DMS 273 (cell line): ENCODE data around the gene FGF2.
A peak's percentile ranks its signal among the peaks of the same experiment; 100 is the strongest.
"Not testable (repeated sequence)": the region's sequence is repeated elsewhere in the genome, so short reads cannot be mapped to it uniquely, and the experiment has no call there.

Source experiments
- DNase-seq: peaks from one replicate; lab custom pipeline; 2025; ENCODE audit not compliant: unreplicated experiment; lab: John Stamatoyannopoulos, UW

The FGF2 gene

GRCh38 chr4:122845066-122845465, 18.4 kb downstream of the FGF2 start:
- DNase-seq, result no peak

- no peak for DNase-seq
Measured at GRCh38 chr4:122845760-122846159, 19.1 kb downstream of the FGF2 start.

GRCh38 chr4:122847931-122848330, 21.3 kb downstream of the FGF2 start:
- DNase-seq, result no peak

- not testable (repeated sequence) for DNase-seq
Measured at GRCh38 chr4:122849789-122850188, 23.2 kb downstream of the FGF2 start.

GRCh38 chr4:122851568-122851967, 24.9 kb downstream of the FGF2 start:
- no peak for DNase-seq

GRCh38 chr4:122854447-122855352, 28.1 kb downstream of the FGF2 start:
- peak; percentile 46 for DNase-seq

- DNase-seq, result peak; percentile 16
Measured at GRCh38 chr4:122855353-122855890, 28.8 kb downstream of the FGF2 start.

- no peak for DNase-seq
Measured at GRCh38 chr4:122857160-122857559, 30.5 kb downstream of the FGF2 start.

GRCh38 chr4:122858705-122859104, 32.1 kb downstream of the FGF2 start:
- DNase-seq, result no peak

- DNase-seq, result no peak
Measured at GRCh38 chr4:122861172-122861943, 34.7 kb downstream of the FGF2 start.

- no peak for DNase-seq
Measured at GRCh38 chr4:122863639-122864038, 37.0 kb downstream of the FGF2 start.

GRCh38 chr4:122865425-122865824, 38.8 kb downstream of the FGF2 start:
- DNase-seq, result no peak

GRCh38 chr4:122868235-122868634, 41.6 kb downstream of the FGF2 start:
- DNase-seq, result not testable (repeated sequence)

GRCh38 chr4:122873146-122873545, 46.5 kb downstream of the FGF2 start:
- no peak for DNase-seq

GRCh38 chr4:122873821-122874593, 47.4 kb downstream of the FGF2 start:
- DNase-seq, result no peak

GRCh38 chr4:122875949-122876348, 49.3 kb downstream of the FGF2 start:
- no peak for DNase-seq

GRCh38 chr4:122876456-122876855, 49.8 kb downstream of the FGF2 start:
- no peak for DNase-seq

GRCh38 chr4:122879001-122879400, 52.4 kb downstream of the FGF2 start:
- DNase-seq, result no peak

GRCh38 chr4:122882857-122883735, 56.5 kb downstream of the FGF2 start:
- no peak for DNase-seq

GRCh38 chr4:122884499-122884898, 57.9 kb downstream of the FGF2 start:
- DNase-seq, result no peak
